Smooth muscle cell (in vitro differentiated cells): ENCODE data around the gene MAD1L1. TPM values are rescaled to one million over a fixed set of nuclear protein-coding genes. Genes with fewer than 3 reads are reported as not detected.

Source experiments
- DNase-seq: peaks from one replicate; lab custom pipeline; 2025; ENCODE audit not compliant: unreplicated experiment; lab: John Stamatoyannopoulos, UW
- H2AFZ ChIP-seq: fragments of 200-600 bp; sonication (generic); 2 replicates; pipeline ENCODE4 v1.6.0; 2016; ENCODE audit warnings: antibody characterized with exemption, low read depth, mild to moderate bottlenecking
- H3F3A ChIP-seq: fragments of 200-600 bp; sonication (generic); 2 replicates; pipeline ENCODE4 v1.6.0; 2017; ENCODE audit warnings: antibody characterized with exemption, low read depth
- H3K27ac ChIP-seq: fragments of 200-600 bp; sonication (generic); 2 replicates; pipeline ENCODE4 v1.5.1; 2016; ENCODE audit warnings: low read depth, mild to moderate bottlenecking
- H3K27me3 ChIP-seq: fragments of 200-600 bp; sonication (generic); 2 replicates; pipeline ENCODE4 v1.6.1; 2016; ENCODE audit warnings: low read depth, mild to moderate bottlenecking
- H3K36me3 ChIP-seq: fragments of 200-600 bp; sonication (generic); 2 replicates; pipeline ENCODE4 v1.5.1; 2016; ENCODE audit warnings: low read depth
- H3K4me1 ChIP-seq: fragments of 200-600 bp; sonication (generic); 2 replicates; pipeline ENCODE4 v1.5.1; 2016; ENCODE audit warnings: low read depth
- H3K4me2 ChIP-seq: fragments of 200-600 bp; sonication (generic); 2 replicates; pipeline ENCODE4 v1.6.0; 2016; ENCODE audit warnings: mild to moderate bottlenecking
- H3K4me3 ChIP-seq: fragments of 200-600 bp; sonication (generic); 2 replicates; pipeline ENCODE4 v1.5.1; 2016; ENCODE audit warnings: mild to moderate bottlenecking
- H3K79me2 ChIP-seq: fragments of 200-600 bp; sonication (generic); 2 replicates; pipeline ENCODE4 v1.6.0; 2016; ENCODE audit warnings: low read depth, mild to moderate bottlenecking
- H3K9ac ChIP-seq: fragments of 200-600 bp; sonication (generic); 2 replicates; pipeline ENCODE4 v1.6.0; 2016; ENCODE audit warnings: low read depth
- H3K9me3 ChIP-seq: fragments of 200-600 bp; sonication (generic); replicated peaks from 2 replicates; pipeline ENCODE4 v1.5.1; 2016; ENCODE audit warnings: low read depth
- H4K20me1 ChIP-seq: fragments of 200-600 bp; sonication (generic); 2 replicates; pipeline ENCODE4 v1.6.0; 2016; ENCODE audit warnings: low read depth
- WGBS: methylation state at CpG from one replicate; pipeline ENCODE4 v1.1.7; 2016; ENCODE audit warnings: low lambda C conversion rate; 5-methylcytosine and 5-hydroxymethylcytosine counted together
- polyA plus RNA-seq: library from polyadenylated mRNA; unstranded; fragments of >200 nt; fragmentation: Nextera tagmentation; extraction: Ambion mirVana; gene quantifications from 2 replicates; pipeline ENCODE4 v1.2.1, GENCODE V29; 2016
- total RNA-seq: library from RNA; depleted of rRNA; stranded (reverse); fragments of >200 nt; gene quantifications from 2 replicates; pipeline ENCODE4 v1.2.3, GENCODE V29; 2014
- TF ChIP-seq, protein P1 (sequence below): fragments of 200-600 bp; sonication (generic); IDR thresholded peaks from 2 replicates; pipeline ENCODE4 v1.5.1; 2017; ENCODE audit warnings: borderline replicate concordance, mild to moderate bottlenecking, antibody characterized with exemption; ENCODE audit not compliant: insufficient read depth, poor library complexity, severe bottlenecking

Gene MAD1L1
- total and polyA plus RNA-seq, 2 experiments from 2014 or later, result 33.4 to 60.7 TPM

DNA sequence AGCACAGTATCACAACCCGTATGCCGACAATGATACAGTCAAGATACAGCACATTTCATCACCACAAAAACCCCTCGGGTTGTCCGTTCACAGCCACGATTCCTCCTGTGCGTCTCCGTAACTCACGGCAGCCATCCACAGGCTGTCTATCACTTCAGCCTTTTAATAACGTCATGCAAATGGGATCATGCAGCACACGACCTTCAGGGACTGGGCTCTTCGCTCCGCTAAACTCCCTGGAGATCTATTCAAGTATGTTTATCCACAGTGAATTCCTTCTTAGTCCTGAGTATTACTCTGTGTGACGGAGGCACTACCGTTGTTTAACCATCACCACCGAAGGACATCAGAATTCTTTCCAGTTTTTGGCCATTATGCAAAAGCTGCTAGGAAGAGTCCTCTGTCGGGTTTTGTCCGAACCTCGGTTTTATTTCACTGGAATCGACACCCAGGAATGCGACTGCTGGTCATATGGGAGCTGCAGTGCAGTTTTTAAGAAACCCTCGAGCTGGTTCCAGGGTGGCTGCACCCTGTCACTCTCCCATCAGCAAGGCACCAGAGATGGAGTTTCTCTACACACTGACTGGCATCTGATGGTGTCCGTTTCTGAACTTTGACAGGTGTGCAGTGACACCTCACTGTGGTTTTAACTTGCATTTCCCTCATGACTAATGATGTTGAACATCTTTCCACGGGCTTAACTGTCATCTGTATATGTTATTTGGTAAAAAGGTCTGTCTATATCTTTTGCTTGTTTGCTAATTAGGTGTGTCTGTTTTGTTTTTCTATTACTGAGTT, 193.6 kb downstream of the MAD1L1 start:
- DNase-seq, result no peak
- 89% methylated on average over 23 of the region's 23 CpGs for WGBS
- TF ChIP-seq, protein P1, sequence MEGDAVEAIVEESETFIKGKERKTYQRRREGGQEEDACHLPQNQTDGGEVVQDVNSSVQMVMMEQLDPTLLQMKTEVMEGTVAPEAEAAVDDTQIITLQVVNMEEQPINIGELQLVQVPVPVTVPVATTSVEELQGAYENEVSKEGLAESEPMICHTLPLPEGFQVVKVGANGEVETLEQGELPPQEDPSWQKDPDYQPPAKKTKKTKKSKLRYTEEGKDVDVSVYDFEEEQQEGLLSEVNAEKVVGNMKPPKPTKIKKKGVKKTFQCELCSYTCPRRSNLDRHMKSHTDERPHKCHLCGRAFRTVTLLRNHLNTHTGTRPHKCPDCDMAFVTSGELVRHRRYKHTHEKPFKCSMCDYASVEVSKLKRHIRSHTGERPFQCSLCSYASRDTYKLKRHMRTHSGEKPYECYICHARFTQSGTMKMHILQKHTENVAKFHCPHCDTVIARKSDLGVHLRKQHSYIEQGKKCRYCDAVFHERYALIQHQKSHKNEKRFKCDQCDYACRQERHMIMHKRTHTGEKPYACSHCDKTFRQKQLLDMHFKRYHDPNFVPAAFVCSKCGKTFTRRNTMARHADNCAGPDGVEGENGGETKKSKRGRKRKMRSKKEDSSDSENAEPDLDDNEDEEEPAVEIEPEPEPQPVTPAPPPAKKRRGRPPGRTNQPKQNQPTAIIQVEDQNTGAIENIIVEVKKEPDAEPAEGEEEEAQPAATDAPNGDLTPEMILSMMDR, result no peak
- H3K9ac ChIP-seq, result no peak overlapping the region
- H3K9me3 ChIP-seq, result no peaks in the 10 kb centered on the region
- H3K4me3 ChIP-seq, result no peak overlapping the region
- no peaks in the 10 kb centered on the region for H3K27me3 ChIP-seq
- no peak overlapping the region for H3K4me2 ChIP-seq
- H3K79me2 ChIP-seq, result no peaks in the 10 kb centered on the region
- H3K36me3 ChIP-seq, result no peaks in the 10 kb centered on the region
- H2AFZ ChIP-seq, result no peak overlapping the region
- no peak overlapping the region for H3K27ac ChIP-seq
- no peaks in the 10 kb centered on the region for H3K4me1 ChIP-seq
- no peaks in the 10 kb centered on the region for H3F3A ChIP-seq
- no peaks in the 10 kb centered on the region for H4K20me1 ChIP-seq

DNA sequence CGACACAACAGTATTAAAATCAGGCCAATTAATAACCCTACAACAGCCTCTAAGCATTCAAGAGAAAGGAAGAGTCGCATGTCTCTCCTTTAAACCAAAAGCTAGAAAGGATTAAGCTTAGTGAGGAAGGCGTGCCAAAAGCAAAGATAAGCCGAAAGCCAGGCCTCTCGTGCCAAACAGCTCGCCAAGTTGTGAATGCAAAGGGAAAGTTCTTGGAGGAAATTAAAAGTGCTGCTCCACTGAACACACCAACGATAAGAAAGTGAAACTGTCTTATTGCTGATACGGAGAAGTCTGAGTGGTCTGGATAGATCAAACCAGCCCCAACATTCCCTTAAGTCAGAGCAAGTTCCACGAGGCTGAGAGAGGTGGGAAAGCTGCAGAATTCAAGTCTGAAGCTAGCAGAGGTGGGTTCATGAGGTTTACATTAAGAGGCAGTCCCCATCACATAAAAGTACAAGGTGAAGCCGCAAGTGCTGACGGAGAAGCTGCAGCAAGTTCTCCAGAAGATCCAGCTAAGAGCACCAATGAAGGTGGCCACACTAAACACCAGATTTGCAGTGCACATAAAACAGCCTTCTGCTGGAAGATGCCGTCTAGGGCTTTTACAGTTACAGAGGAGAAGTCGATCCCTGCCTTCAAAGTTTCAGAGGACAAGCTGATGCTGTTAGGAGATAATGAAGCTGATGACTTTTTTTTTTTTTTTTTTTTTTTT, 194.8 kb downstream of the MAD1L1 start:
- Histone ChIP-seq H3K9ac (no peak overlapping the region), H2AFZ (no peak overlapping the region), H3K4me2 (peak overlapping the region; percentile 42), H3K36me3 (no peaks in the 10 kb centered on the region), H3K4me3 (peak overlapping the region; percentile 0), H4K20me1 (peaks cover 8% of the 10 kb centered on the region), H3F3A (no peaks in the 10 kb centered on the region), H3K9me3 (no peaks in the 10 kb centered on the region), H3K27ac (no peak overlapping the region), H3K4me1 (no peaks in the 10 kb centered on the region), H3K79me2 (no peaks in the 10 kb centered on the region), H3K27me3 (no peaks in the 10 kb centered on the region)
- TF ChIP-seq, protein P1, result no peak
- 51% methylated on average over 13 of the region's 13 CpGs for WGBS
- DNase-seq, result no peak

DNA sequence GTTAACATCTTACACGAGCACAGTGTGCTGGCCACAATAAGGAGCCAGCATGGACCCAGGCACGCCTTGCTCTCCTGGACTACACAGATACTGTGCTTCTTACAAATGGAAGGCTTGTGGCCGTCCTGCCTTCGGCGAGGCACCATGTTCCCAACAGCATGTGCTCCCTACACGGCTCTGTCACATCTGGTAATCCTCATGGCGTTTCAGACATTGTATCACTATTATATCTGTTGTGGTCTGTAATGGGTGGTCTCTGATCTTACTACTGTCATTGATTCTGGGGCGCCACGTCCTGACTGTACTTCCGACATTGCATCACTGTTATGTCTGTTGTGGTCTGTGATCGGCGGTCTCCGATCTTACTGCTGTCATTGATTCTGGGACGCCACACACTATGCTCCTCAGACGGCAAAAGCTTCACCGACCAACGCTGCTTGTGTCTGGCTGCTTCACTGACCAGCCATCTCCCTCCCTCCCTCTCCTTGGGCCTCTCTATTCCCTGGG, 195.4 kb downstream of the MAD1L1 start:
- Histone ChIP-seq H3K4me1 (no peaks in the 10 kb centered on the region), H3K27ac (no peak overlapping the region), H3F3A (no peaks in the 10 kb centered on the region), H3K9ac (no peak overlapping the region), H3K4me2 (peak overlapping the region; percentile 42), H3K79me2 (no peaks in the 10 kb centered on the region), H2AFZ (no peak overlapping the region), H3K36me3 (no peaks in the 10 kb centered on the region), H3K9me3 (no peaks in the 10 kb centered on the region), H3K4me3 (peak overlapping the region; percentile 0), H3K27me3 (no peaks in the 10 kb centered on the region), H4K20me1 (peaks cover 8% of the 10 kb centered on the region)
- TF ChIP-seq, protein P1, result no peak
- no peak for DNase-seq
- WGBS, result 72% methylated on average over 17 of the region's 17 CpGs
